LNCAP (cell line): ENCODE measurements around the gene RASSF9.

Source experiments
- TF ChIP-seq, protein P1 (sequence below): fragments of 450-650 bp; IDR thresholded peaks from 2 replicates; pipeline ENCODE4 v1.5.1; 2017; ENCODE audit warnings: mild to moderate bottlenecking

RASSF9 gene

DNA sequence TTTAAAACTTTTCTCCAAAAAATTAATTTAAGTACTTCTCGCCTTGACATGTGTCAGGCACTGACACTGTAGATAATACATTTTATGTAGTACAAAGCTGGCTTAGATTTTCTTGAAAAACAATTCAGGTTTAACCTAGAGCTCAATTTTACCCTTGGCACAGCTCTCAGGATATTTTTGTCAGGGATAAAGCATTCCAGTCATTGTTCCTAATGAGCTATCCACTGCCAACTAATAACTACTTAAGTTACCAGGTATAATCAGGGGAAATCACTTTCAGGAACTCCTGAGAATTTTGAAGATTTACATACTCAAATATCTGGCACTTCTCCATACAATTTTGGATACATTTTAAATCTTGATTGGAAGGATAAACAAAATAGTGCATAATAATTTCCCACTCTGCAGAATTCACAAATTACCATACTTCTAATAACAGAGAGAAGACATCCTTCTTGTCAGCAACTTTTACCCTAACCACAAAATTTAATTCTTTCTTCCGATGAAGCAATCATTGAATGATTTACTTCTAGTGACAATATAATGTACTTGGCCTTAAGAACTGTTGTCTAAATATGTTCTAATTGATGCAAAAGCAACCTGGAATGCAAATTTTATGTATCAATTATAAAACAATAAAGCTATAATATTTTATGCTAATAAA lies 4.8 kb downstream of the RASSF9 start:
- TF ChIP-seq, protein P1, sequence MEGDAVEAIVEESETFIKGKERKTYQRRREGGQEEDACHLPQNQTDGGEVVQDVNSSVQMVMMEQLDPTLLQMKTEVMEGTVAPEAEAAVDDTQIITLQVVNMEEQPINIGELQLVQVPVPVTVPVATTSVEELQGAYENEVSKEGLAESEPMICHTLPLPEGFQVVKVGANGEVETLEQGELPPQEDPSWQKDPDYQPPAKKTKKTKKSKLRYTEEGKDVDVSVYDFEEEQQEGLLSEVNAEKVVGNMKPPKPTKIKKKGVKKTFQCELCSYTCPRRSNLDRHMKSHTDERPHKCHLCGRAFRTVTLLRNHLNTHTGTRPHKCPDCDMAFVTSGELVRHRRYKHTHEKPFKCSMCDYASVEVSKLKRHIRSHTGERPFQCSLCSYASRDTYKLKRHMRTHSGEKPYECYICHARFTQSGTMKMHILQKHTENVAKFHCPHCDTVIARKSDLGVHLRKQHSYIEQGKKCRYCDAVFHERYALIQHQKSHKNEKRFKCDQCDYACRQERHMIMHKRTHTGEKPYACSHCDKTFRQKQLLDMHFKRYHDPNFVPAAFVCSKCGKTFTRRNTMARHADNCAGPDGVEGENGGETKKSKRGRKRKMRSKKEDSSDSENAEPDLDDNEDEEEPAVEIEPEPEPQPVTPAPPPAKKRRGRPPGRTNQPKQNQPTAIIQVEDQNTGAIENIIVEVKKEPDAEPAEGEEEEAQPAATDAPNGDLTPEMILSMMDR: no peak

DNA sequence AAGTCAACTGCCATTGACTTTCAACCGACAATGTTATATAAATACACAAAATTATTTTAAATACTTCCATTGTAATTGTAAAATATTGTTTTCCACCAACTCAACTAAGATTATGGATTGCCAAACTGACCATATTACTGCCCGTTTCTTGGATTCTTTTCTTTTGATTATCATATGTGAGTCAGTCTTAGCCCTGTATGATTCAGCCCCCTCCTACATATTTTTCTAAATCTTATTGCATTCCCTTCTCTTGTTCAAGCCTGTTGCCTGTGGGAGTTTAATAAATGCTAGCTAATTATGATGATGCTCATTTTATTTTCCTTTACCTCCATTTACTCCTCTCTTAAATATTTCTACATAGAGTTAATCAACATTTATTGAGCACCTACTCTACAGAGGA lies 6.8 kb downstream of the RASSF9 start:
- TF ChIP-seq, protein P1: no peak

DNA sequence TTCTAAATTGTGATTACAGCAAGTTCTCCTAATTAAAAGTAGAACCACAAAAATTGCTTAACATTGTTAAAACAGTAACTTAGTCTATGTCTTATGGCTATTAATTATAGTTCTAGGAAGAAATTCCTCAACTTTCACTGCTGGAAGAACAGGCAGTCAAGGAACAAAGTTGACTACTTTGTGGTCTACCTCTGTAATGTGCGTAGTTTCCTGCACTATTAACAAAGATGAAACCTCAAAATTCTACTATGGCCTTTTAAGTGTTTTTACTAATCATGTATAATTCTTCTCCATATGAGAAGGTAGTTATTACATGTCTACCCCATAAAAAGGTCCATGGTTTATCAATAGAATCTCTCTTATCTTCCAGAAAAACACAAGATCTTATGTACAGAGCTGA lies 7.6 kb downstream of the RASSF9 start:
- TF ChIP-seq, protein P1: no peak

DNA sequence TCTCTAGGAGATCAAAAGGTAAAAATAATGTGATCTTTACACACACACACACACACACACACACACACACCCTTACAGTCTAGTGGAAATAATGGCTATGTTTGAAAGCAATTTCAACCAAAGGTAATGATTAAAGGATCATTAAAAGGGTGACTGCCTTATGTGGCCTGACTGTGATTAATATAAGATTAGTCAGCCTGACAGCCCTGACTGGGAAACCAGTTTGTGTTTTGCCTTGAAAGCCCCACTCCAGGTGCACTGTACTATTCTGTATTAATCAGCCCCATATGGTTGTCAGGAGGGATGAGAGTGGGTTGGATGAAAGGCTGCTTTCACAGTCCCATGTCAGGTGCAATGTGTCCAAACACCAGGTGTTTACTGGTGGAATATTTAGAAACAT lies 10.5 kb downstream of the RASSF9 start:
- TF ChIP-seq, protein P1: no peak

DNA sequence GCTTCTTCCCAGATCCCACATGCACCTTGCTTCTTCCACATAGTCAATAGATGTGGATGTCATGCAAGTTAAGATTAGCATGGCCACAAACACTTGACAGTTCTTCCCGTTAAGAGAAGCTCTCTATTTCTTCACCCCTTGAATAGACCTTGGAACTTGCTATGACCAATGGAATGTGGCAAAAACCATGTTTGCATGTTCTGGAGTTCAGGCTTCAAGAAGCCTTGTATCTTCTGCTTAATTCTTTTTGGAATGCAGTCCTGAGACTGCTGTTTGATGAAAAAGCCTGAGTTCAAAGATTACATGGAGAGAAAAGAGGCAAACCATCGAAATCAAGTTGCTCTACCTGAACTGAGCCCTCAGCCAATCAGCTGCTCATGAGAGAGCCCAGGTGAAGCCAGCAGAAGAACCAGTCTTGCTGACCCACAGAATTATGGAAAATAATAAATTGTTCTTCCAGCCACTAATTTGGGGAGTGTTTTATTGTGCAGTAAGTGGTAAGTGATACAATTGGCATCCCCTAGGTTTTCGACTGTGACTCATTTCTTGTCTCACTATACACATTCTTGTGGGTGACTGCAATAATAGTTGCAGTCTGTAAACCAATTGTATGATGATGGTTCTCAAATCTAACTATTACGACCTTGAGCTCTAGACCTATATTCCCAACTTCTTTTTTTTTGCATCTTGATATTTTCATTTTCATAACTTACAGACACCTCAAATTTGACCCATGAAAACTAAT lies 12.6 kb downstream of the RASSF9 start:
- TF ChIP-seq, protein P1: no peak

DNA sequence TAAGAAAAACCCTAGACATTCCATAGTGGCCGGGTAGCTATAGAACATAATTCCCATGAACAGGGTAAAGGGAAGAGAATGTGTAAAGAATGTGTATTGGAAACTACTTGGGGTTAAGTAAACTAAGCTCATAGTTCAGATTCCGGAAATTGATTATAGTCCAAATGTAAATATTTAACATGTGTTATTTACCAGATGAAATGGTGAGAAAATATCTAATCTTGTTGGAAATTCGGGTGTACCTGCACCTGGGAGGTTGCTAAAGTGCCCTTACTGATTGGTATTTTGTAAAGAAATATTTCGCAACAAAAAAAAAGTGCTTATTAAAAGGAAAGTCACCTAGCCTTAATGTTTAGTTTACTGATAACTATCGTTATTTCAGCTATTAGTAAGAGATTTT lies 14.4 kb downstream of the RASSF9 start:
- TF ChIP-seq, protein P1: no peak

DNA sequence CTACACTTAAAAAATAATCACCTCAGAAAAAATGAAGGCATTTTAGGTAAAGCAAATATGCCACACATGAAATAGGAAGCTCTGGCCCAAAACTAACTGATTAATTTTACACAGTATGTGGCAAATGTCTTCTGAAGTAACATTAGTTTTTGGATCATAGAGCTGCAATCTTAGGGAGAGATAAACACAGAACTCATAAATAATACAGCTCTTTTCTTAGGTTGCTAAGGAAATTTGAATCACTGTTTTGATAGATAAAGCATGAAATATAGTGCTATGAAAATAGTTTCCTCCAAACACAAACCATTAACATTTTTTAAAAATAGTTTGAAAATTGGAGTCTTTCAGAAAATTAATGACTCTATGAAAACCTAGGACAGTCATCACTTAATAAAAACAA lies 15.0 kb downstream of the RASSF9 start:
- TF ChIP-seq, protein P1: no peak
